Mesodermal cell (in vitro differentiated cells): ENCODE data around the gene SF3B3. TPM values are rescaled to one million over a fixed set of nuclear protein-coding genes. Genes with fewer than 3 reads are reported as not detected.
A peak's percentile ranks its signal among the peaks of the same experiment; 100 is the strongest.

Experiments
- H3K27ac ChIP-seq: 2 replicates; pipeline ENCODE4 v1.7.0; 2013; ENCODE audit warnings: mild to moderate bottlenecking, low read depth, low read length, moderate library complexity; ENCODE audit not compliant: severe bottlenecking
- H3K36me3 ChIP-seq: 2 replicates; pipeline ENCODE4 v1.7.1; 2013; ENCODE audit warnings: mild to moderate bottlenecking, low read length, moderate library complexity; ENCODE audit not compliant: control insufficient read depth, insufficient read depth
- H3K4me1 ChIP-seq: one replicate; pipeline ENCODE4 v1.7.1; 2013; ENCODE audit warnings: mild to moderate bottlenecking, low read length; ENCODE audit not compliant: insufficient read depth, control insufficient read depth, poor library complexity, severe bottlenecking
- H3K4me3 ChIP-seq: 2 replicates; pipeline ENCODE4 v1.7.0; 2013; ENCODE audit warnings: low read length, control low read depth, mild to moderate bottlenecking; ENCODE audit not compliant: insufficient read depth, poor library complexity, severe bottlenecking; ENCODE audit errors: extremely low read depth
- H3K9me3 ChIP-seq: 2 replicates; pipeline ENCODE4 v1.7.1; 2013; ENCODE audit warnings: mild to moderate bottlenecking, low read length, moderate library complexity; ENCODE audit not compliant: control insufficient read depth
- whole genome bisulfite sequencing, 2 experiments: methylation state at CpG; one replicate each; pipeline ENCODE4 v1.1.5; 2013; ENCODE audit warnings: missing lambda C conversion rate in 2 of 2; ENCODE audit not compliant: insufficient coverage in 2 of 2; 5-methylcytosine and 5-hydroxymethylcytosine counted together
- polyA plus RNA-seq, 2 experiments: library from polyadenylated mRNA; stranded (reverse); fragments of 50-300 nt; gene quantifications; one replicate each; pipeline ENCODE4 v1.2.3, GENCODE V29; 2013

SF3B3 gene
- polyA plus RNA-seq (2013, experiment 1 of 2) = 221 TPM
- polyA plus RNA-seq (2013, experiment 2 of 2) = 211 TPM

GRCh38 chr16:70523743-70524398 lies at the start of gene SF3B3:
Gene SF3B3 (plus strand): TSS chr16:70523816. CDS start chr16:70526657, 2,841 bp downstream.
- WGBS, 2 experiments = 0 to 1% methylated on average over 16 to 18 of the region's 32 CpGs
- no peaks in the 10 kb centered on the region for H3K9me3 ChIP-seq
- H3K36me3 ChIP-seq = peaks cover 41% of the 10 kb centered on the region
- H3K4me1 ChIP-seq = no peaks in the 10 kb centered on the region
- H3K4me3 ChIP-seq = peak within 1 kb of the TSS; percentile 94
- H3K27ac ChIP-seq = peak within 1 kb of the TSS; percentile 90

GRCh38 chr16:70474320-70475053 lies 49.1 kb upstream of the SF3B3 start:
- Histone ChIP-seq H3K36me3 (peaks cover 13% of the 10 kb centered on the region), H3K4me1 (peaks cover 18% of the 10 kb centered on the region), H3K27ac (no peak overlapping the region), H3K9me3 (no peaks in the 10 kb centered on the region), H3K4me3 (no peak overlapping the region)
- 93 to 94% methylated on average over 16 to 20 of the region's 22 CpGs for WGBS, 2 experiments

- Histone ChIP-seq H3K4me1 (peaks cover 18% of the 10 kb centered on the region), H3K36me3 (peaks cover 20% of the 10 kb centered on the region), H3K4me3 (no peak overlapping the region), H3K27ac (no peak overlapping the region), H3K9me3 (no peaks in the 10 kb centered on the region)
- WGBS, 2 experiments = 89 to 91% methylated on average over 18 to 24 of the region's 24 CpGs
These were observed 48.4 kb upstream of the SF3B3 start for GRCh38 chr16:70475054-70475871.

DNA sequence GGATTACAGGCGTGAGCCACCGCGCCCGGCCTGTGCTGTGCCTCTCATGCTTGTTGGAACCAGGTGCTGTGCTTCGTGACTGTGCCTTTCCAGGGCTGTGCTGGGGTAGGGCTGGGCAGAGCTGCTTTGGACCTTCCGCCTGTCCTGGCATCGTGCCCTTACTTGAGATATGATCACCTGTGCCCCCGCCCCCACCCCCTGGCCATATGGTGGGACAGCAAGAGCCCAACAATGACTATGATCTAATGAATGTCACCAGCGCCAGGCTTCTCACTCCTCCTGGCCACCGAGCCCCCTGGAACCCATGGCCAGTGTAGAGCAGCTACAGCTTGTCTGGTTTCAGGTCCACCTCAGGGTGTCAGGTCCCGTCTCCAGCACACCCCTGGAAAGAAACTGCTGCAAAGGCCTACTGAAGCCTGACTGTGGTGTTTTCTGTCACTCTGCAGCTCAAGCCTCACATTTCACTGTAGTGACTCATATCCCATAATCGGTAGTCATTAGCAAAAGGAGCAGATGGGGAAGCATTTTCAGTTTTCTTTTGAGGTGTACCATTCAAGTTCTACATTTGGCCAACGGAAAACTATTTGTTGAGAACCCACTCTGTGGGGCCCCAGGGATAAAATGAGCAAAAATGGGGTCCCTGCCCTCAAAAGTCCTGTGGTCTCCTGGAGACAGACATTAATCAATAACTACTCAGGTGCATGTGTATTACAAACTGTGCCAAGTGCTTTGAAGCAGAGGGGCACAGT lies 47.2 kb upstream of the SF3B3 start:
- H3K9me3 ChIP-seq = no peaks in the 10 kb centered on the region
- WGBS, 2 experiments = 86 to 98% methylated on average over 10 to 12 of the region's 13 CpGs
- peak overlapping the region; percentile 67 for H3K27ac ChIP-seq
- peaks cover 32% of the 10 kb centered on the region for H3K36me3 ChIP-seq
- H3K4me3 ChIP-seq = no peak overlapping the region
- H3K4me1 ChIP-seq = peaks cover 18% of the 10 kb centered on the region

- WGBS, 2 experiments = 94 to 96% methylated on average over 6 to 7 of the region's 8 CpGs
- peaks cover 24% of the 10 kb centered on the region for H3K4me1 ChIP-seq
- H3K36me3 ChIP-seq = peaks cover 41% of the 10 kb centered on the region
- H3K9me3 ChIP-seq = no peaks in the 10 kb centered on the region
- no peak overlapping the region for H3K27ac ChIP-seq
- no peak overlapping the region for H3K4me3 ChIP-seq
These were observed 45.4 kb upstream of the SF3B3 start for GRCh38 chr16:70478169-70478568.

- Histone ChIP-seq H3K27ac (no peak overlapping the region), H3K36me3 (peaks cover 46% of the 10 kb centered on the region), H3K4me3 (no peak overlapping the region), H3K4me1 (peaks cover 24% of the 10 kb centered on the region), H3K9me3 (no peaks in the 10 kb centered on the region)
- WGBS, 2 experiments = 87 to 93% methylated on average over 9 to 10 of the region's 10 CpGs
These were observed 44.7 kb upstream of the SF3B3 start for GRCh38 chr16:70478912-70479341.

GRCh38 chr16:70480127-70481105 lies 43.2 kb upstream of the SF3B3 start:
- 94 to 96% methylated on average over 16 to 17 of the region's 17 CpGs for WGBS, 2 experiments
- H3K36me3 ChIP-seq = peaks cover 58% of the 10 kb centered on the region
- H3K4me1 ChIP-seq = peaks cover 17% of the 10 kb centered on the region

DNA sequence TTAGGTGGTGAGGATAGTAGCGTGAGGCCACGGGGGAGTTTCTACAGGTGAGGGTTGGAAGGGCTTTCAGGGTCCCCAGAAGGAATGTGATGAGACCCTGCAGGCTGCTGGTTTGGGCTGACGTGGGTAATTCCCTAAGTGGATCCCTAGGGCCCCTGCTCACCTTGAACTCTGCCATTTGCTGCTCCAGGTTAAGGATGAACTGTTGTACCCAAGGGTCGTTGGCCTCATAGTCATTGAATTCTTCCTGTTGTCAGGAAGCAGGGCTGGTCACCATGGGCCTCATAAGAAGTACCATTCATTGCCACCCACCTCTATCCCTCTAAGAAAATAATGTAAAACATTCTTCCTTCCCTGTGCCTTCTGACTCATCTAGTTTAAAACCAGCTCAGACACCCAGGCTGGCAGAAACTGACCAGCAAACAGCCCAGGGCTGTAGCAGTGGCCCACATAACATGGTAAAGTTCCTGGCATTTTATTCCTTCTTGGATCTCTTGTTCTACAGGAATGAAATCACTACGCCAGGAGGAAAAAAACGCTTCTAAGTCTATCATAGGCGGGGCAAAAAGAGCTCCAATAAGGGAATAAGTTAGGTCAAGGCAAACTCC lies 41.6 kb upstream of the SF3B3 start:
- H3K27ac ChIP-seq = peak overlapping the region; percentile 36
- H3K36me3 ChIP-seq = peaks cover 60% of the 10 kb centered on the region

More at GRCh38 chr16:70480127-70481105, 43.2 kb upstream of the SF3B3 start:
- H3K27ac ChIP-seq = no peak overlapping the region
- no peaks in the 10 kb centered on the region for H3K9me3 ChIP-seq
- no peak overlapping the region for H3K4me3 ChIP-seq

GRCh38 chr16:70482624-70483023 lies 41.0 kb upstream of the SF3B3 start:
- 91 to 94% methylated on average over 5 of the region's 5 CpGs for WGBS, 2 experiments
- Histone ChIP-seq H3K4me1 (peaks cover 6% of the 10 kb centered on the region), H3K9me3 (no peaks in the 10 kb centered on the region), H3K4me3 (no peak overlapping the region), H3K36me3 (peaks cover 60% of the 10 kb centered on the region), H3K27ac (no peak overlapping the region)

More for the DNA sequence above, 41.6 kb upstream of the SF3B3 start:
- H3K9me3 ChIP-seq = no peaks in the 10 kb centered on the region
- WGBS, 2 experiments = 93 to 95% methylated on average over 5 of the region's 7 CpGs
- H3K4me3 ChIP-seq = no peak overlapping the region
- H3K4me1 ChIP-seq = peaks cover 6% of the 10 kb centered on the region
